Measurements from ENCODE around the gene MCOLN1.
A peak's percentile ranks its signal among the peaks of the same experiment; 100 is the strongest.

Gene MCOLN1

DNA sequence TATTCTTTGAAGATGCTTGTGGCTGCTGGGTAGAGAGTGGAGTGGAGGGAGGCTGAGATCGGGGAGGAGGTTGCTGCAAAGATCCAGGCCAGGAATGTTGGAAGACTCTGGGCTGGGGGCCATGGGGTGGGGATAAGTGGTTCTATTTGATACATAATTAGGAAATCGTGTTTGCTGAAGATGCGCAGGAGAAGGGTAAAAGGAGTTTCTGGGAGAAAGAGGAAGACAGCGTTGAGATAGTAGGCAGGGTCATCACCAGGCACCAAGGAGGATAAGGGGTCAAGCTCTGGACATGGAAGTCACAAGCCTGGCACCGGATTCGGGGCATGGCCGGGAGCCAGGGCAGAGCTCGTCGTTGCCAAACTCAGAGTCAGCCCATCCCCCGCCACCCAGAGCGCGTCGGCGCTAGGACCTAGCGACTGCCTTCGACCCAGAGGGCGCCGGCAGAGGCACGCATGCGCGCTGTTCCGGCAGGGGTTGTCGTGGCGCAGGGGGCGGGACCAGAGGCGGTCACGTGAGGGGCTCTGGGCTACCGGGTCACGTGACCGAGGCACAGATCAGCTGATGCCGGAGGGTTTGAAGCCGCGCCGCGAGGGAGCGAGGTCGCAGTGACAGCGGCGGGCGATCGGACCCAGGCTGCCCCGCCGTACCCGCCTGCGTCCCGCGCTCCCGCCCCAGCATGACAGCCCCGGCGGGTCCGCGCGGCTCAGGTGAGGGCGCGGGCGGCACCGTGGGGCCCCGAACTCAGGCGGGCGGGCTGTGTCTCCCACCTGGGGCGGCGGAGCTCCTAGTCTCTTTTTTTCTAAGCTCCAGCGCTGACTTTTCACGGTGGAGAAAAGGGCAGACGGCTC is at the start of gene MCOLN1:
Gene MCOLN1, plus strand, starts transcription at position 553 of the 851 bp plus-strand sequence. Its CDS starts 127 bp downstream, at position 680.
- DNase-seq = peak; percentile 100

DNA sequence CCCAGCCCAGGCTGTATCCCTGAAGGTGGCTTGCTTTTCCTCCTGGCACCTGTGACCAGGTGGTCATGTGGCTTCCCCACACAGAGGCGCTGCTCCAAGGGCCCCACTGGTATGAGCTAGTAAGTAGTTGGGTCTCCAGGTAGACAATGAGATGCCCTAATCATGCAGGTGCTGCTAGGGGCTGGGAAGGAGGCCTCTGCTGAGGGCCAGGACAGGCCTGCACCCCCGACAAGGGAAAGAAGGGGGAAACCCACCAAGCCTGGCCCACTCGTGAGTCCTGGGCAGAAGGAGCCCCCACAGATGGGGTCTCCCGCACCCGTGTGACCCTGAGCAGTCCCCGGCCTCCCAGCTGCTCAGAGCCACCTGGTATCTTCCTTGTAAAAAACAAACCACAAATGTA is 46.8 kb upstream of the MCOLN1 start:
- no peak for DNase-seq

- no peak for DNase-seq
Observed at GRCh38 chr19:7476241-7476640, 46.2 kb upstream of the MCOLN1 start.

DNA sequence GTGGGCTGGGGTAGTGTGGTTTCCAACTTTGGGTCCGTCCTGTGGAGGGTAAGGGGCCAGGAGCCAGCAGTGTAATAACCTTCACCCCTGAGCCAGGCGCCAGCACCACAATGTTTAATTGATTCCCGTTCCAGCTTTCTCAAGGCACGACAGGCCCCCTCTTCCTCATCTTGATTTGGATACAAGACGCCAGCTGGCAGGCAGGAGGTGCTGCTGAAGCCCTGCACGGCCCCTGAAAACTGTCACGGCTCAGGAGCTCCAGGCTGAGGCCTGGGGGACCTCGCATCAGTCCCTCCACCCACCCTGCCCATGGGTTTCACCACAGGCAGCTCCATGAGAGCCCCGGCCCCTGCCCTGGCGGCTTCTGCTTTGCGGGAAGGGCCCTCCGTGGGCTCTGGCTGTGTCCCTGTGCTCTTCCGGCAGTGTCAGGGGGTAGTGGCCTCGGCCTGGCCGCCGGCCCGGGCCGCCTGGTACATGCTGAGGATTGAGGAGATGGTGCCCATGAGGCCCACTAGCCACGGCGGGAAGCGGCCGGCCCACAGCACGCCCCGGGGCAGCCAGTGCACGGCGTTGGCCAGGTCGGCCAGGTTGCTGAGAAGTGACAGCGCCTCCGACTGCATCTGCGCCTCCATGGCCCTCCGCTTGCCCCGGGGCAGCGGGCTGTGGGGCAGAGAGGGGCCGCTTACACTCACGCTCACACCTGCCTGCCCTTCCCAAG is 45.5 kb upstream of the MCOLN1 start:
- DNase-seq = no peak

GRCh38 chr19:7477758-7478157 is 44.7 kb upstream of the MCOLN1 start:
- DNase-seq = no peak

GRCh38 chr19:7478173-7478842 is 44.1 kb upstream of the MCOLN1 start:
- no peak for DNase-seq

DNA sequence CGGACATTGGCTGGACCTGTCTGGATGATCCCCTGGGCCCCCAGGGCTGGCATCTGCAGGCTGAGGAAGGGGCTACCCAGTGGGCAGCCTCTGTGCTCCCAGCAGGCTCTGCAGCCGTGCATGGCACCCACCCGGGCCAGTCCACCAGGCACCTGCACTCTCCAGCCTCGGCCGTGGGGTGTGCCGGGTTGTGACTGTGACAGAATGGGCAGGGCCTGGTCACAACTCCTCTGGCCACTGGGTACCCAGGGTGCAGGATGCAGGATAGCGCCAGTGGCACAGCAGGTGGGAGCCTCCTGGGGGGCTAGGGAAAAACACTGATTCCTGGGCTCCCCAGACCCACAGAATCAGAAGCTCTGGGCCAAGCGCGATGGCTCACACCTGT is 43.6 kb upstream of the MCOLN1 start:
- DNase-seq = no peak

DNA sequence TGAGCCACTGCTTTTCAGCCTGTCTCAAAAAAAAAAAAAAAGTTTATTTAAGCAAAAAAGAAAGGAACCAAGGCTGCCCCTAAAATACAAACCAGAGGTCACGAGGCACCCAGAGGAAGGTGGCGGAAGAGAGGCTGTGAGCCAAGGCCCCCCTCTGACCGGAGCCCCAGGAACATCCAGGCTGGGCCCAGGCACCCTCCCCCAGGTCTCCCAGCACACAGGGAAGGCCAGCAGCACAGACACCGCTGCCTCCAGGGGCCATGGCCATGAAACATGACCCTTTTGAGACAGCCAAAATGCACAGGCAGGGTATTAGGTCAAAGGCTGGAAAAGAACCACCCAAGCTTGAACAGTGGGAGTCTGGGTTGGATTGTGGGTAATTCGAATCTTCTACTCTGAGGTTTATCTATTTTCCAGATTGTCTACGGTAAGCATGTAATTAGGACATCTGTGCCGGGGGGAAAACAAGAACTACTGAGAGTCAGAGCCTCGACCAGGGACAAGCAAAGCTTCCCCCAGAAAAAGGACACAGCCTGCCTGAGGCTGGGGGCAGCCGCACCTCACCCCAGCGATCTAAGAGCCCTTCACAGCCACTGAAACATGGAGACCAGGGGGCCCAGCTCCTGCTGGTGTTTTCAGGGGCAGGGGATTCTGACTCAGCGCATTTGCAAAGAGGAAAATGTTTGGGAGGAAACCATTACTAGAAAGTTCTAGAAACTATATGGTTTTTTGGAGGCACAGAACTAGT is 42.0 kb upstream of the MCOLN1 start:
- DNase-seq = no peak

GRCh38 chr19:7480970-7481255 is 41.5 kb upstream of the MCOLN1 start:
- no peak for DNase-seq

DNA sequence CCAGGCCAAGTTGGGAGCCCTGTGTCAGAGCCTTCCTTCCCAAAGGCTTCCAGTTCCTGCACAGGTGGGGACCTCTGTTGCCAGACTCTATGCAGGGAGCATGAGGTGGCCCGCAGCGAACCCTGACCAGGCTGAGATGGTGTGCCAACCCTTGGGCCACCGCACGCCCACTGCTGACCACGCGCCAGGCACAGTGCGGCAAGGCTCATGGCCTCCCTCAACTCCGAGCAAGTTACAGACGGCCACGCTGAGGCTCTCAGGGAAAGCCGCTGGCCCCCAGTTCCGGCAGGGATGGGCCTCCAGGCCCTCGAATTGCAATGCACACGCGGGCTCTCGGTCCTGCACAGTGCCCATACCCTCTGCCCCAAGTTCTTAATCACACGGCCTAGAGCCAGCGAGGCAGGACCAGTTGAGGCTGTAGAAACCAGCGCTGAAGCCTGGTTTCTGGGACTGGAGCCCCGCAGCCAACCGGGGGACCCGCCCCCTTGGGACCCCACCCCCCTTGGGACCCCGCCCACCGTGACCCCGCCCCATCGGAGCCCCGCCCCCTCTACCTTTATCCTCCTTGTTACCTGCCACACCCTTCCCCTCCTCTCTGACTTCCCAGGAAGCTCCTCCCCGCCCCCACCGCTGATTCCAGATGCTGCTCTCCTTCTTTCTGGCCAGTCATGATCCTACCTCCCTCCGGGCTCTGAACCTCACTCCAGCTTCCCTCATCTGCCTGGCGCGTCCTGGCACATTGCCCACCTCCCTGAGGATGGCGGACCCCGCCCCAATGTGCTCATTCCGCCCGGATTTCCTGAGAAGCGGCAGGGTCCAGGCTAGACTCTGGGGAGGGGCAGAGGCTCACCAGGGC is 39.6 kb upstream of the MCOLN1 start:
- DNase-seq = no peak

DNA sequence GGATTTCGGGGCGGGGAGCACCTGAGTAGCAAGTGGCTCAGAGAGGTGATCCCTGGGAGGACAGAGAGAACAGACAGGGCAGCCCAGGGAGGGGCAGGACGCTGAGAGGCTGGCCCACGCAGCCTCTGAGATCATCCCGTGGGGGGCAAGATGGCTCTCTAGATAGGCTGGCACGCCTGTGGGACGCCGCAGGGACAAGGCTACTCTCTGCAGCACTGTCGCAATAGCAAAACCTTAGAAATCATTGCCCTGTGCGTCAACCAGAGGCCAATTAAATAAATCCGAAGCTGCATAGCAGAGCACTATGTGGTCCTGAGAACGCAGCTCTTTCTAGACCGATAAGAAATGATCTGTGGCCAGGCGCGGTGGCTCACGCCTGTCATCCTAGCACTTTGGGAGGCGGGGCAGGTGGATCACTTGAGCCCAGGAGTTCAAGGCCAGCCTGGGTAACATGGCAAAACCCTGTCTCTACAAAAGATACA is 38.7 kb upstream of the MCOLN1 start:
- no peak for DNase-seq

- DNase-seq = no peak
Observed at GRCh38 chr19:7486923-7487322, 35.5 kb upstream of the MCOLN1 start.

DNA sequence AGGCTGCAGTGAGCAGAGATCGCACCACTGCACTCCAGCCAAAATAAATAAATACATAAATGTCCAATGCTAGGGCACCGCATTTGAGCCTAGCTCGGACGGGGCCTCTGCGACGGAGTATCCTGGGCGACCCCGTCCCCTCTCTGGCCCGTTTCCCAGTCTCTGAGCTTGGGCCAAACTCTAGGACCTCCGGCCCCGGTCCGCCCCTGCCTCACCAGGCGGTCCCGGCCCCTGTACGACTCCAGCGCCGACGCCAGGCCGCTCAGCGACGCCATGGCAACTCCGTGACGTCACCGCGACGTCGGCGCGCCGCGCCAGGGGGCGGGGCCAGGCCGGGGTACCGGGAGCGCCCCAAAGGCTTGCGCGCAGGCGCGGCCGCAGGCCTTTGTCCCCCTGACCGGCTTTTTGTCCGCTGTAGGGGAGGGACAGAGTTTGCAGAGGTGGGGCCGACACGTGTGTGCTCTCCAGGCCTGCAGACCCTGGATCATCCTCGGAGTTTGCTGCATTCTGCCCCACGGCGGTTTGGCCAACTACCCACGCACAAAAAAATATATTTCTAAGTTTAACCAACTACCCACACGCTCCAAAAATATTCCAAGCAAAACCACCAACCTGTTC is 33.6 kb upstream of the MCOLN1 start, which contains the start of gene PEX11G:
Gene PEX11G, minus strand, starts transcription at position 300 of the 618 bp plus-strand sequence. Its CDS starts 25 bp downstream, at position 275.
- DNase-seq = peak; percentile 93

GRCh38 chr19:7489609-7490044 is 32.8 kb upstream of the MCOLN1 start:
- DNase-seq = no peak

- DNase-seq = no peak
Observed at GRCh38 chr19:7492142-7492541, 30.3 kb upstream of the MCOLN1 start.

DNA sequence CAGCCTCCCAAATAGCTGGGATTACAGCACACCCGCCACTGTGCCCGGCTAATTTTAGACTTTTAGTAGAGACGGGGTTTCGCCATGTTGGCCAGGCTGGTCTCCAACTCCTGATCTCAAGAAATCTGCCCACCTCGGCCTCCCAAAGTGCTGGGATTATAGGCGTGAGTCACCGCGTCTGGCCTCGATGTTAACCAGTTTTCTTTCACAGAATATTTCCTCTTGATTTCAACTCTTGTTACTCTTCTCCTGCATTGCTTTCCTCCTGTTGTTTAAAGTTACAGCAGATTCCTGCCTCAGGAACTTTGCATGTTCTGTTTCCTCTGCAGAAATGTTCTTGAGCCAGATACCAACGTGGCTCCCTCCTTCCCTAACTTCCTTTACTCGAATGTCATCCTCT is 29.9 kb upstream of the MCOLN1 start:
- DNase-seq = no peak

GRCh38 chr19:7494416-7495098 is 27.9 kb upstream of the MCOLN1 start:
- DNase-seq = no peak

- no peak for DNase-seq
Observed at GRCh38 chr19:7497292-7497691, 25.1 kb upstream of the MCOLN1 start.

DNA sequence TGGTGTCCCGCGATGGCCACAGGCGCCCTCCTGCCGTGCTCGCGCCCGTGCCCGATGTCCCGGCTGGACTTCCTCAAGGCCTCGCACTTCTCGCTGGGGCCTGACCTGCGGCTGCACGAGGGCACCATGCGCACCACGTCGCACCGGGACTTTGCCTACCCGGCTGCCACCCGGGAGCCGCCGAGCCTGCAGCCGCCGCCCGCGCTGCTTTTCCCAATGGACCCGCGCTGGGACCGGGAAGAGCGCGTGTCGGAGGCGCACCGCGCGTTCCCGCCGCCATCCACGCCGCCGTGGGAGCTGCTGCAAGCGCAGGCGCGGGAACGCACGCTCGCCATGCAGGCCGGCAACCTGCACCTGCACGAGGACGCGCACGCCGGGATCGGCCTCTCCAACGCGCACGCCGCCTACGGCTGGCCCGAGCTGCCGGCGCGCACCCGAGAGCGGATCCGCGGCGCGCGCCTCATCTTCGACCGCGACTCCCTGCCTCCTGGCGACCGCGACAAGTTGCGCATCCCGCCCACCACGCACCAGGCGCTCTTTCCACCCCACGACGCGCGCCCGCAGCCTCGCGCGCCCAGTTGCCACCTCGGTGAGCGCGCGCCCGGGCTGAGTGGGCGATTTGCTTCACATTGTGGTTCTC is 21.5 kb upstream of the MCOLN1 start:
- DNase-seq = peak; percentile 94

GRCh38 chr19:7502552-7502951 is 19.9 kb upstream of the MCOLN1 start:
- DNase-seq = no peak

All from 8988T (cell line).